GM18507 (cell line): ENCODE results near the gene IL6R.
"Not testable (repeated sequence)": the region's sequence is repeated elsewhere in the genome, so short reads cannot be mapped to it uniquely, and the experiment has no call there.

Source experiments
- DNase-seq: peaks from one replicate; pipeline ENCODE4 v3.0.0; 2011; ENCODE audit warnings: low read depth; ENCODE audit not compliant: insufficient read length; ENCODE audit errors: extremely low spot score
- FAIRE-seq: peaks from 2 replicates; lab custom pipeline; 2011; peaks lifted over from hg19 to GRCh38; lab: Jason Lieb, UNC

The IL6R gene

DNA sequence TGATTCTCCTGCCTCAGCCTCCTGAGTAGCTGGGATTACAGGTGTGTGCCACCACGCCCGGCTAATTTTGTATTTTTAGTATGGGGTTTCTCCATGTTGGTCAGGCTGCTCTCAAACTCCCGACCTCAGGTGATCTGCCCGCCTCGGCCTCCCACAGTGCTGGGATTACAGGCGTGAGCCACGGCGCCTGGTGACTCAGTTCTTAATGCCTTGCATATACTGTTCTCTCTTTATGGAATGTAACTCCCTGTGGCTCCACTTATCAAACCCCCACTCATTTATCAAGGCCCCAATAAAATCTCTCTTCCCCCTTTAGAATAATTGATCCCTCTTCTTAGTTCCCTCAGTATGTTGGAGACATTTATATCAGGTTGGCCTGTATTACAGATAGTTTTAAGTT is 16.9 kb downstream of the IL6R start:
- not testable (repeated sequence) for DNase-seq, FAIRE-seq

DNA sequence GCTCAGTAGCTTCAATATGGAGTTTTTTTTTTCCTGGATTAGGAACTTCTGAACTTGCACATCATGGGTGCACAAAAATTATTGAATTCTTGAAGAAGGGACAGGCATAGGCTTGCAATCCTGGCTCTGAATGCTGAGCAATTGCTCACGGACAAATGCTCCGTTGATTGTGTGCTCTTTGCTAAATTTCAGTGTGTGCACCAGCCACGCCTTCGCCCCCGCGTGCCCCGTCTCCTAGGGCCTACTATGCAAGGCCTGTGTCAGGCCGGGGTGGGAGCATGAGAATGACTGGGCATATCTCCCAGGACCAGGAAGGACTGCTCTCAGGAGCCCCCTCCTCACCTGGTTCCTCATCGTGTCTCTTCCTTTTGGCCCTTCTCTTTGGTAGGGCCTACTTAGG is 17.4 kb downstream of the IL6R start:
- FAIRE-seq (no peak), DNase-seq (no peak)

DNA sequence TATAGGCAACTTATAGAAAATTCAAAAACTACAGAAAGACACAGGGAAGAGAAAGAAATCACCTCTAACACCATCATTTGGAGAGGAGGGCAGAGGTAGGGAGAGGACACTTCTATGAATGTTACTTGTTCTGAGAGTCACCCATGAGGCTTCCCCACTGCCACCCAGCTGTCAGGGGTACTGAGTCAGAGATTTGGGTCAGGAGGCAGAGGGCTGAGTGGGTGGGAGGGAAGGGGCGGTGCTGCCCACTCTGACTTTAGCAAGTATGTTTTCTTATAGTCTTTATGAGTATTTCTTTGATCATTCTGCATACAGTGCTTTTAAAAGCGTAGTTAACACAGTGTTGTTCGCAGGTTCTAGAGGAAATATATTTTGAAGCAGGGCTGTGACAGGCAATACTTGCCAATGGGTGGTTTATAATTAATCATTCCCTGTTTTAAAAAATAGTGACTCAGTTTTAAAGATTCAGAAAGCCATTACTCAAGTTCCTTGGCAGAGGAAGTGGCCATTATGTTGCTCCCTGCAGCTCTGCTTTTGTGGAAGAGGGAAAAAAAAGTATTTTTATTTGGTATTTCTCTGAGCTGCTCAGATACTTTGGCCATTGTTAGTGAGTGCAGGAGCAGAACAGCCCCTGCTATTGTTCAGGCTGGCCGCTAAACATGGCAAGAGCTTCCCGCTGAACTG is 18.3 kb downstream of the IL6R start:
- no peak for FAIRE-seq
- DNase-seq: no peak

DNA sequence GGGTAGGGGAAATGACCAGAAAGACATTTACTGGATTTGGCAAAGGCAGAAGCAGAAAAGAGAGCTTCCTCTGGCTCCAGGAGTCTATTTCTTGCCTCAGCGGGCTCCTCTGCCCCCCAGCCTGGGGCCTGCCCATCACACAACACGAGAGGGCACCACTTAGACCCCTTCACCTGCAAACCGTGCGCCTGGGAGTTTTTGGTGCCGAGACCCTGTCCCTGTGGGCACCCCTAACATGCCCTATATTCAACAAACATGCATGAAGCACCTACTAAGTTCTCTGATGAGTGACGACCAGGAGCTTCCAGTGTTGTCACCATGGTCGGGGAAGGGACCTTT is 18.8 kb downstream of the IL6R start:
- DNase-seq (no peak), FAIRE-seq (no peak)

DNA sequence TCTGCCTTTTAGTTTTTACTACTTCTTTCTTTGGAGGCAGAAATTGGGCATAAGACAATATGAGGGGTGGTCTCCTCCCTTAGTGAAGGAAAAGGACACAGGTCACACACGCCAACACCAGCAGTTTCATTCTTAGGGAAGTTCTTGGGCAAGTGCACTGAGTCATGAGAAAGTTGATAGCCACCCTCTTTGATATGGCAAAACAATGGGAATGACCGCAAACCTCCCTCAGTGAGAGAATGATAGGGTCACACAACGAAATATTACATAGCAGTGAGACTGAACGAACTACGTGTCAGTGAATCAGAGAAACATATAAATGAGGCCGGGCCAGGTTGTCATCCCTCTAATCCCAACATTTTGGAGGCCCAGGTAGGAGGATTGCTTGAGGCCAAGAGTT is 20.0 kb downstream of the IL6R start:
- FAIRE-seq (no peak), DNase-seq (no peak)

DNA sequence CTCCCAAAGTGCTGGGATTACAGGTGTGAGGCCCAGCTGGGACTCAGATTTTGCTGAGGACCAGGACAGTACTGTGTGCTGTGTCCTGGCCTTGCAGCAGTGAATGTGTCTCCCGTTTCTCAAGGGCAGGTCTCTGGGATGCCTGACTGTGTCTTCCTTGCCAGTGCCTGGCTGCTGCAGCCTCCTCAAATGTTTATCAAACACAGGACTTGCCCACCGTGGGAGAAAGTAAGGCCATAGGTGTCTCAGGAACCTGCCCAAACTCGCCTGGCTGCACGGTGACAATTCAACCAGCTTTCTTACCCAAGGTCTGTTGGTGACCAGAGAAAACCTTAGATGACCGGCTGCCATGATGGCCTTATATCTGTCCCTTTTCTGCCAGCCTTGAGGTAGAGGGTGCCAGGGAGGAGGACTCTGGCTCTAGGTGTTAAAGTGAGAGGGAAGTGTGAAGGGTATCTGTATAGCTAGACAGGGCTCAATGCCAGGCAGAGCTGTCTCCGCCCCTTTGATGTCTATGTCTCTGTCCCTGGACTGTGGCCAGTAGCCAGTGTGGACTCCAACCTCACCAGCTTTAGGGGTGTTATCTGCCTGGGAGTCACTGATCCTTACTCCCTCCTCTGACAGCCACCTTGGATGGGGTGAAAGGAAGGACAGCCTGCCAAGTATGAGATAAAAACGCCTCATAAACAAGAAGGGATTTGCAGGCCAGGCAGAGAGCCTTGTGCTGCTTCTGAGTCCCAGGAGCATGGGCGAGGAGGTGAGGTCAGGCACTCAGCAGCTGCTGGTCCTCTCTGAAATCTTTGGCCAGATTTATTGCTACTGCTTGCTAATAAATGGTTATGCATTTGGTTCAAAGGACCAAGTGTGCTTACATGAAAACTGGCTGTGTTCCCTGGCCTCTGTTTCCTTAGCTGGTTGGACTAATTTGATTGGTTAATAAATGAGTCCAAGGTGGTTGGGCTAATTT is 22.3 kb downstream of the IL6R start:
- DNase-seq (no peak), FAIRE-seq (no peak)

DNA sequence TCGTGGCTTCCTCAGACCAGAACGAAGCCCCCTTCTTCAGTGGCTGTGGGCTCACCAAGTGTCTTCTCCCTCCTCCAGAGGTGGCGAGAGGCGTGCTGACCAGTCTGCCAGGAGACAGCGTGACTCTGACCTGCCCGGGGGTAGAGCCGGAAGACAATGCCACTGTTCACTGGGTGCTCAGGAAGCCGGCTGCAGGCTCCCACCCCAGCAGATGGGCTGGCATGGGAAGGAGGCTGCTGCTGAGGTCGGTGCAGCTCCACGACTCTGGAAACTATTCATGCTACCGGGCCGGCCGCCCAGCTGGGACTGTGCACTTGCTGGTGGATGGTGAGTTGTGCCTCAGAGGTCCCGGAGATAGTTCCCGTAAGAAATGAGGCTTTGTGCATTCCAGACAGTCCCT is 24.0 kb downstream of the IL6R start:
- DNase-seq: no peak
- no peak for FAIRE-seq

DNA sequence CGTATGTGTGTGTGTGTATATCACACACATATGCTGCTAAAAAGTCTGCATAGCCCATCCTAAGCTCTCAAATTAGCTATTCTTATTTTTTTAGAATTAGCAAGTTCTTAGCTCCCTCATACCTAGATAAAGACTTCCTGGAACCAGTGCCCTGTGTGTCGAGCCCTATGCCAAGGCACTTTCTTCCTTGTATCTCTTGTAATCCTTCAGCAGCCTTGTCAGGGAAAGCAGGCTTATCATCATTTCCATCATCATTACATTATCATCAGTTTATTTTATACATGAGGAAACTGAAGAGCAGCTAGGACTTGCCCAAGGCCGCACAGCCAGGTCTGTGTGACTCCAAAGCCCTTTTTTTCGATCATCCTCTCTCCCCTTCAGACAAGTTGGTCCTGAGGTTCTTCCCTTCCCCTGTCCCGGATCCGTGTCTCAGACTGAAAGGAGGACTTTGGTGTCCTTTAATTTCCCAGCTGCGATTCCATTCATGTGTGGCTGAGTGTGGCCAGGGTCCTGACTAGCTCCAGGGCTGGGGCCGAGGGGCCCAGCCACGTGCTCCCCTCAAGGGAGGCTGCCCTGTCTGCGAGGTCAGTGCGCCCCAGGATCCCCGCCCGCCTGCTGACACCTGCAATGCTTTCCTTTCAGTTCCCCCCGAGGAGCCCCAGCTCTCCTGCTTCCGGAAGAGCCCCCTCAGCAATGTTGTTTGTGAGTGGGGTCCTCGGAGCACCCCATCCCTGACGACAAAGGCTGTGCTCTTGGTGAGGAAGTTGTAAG is 24.9 kb downstream of the IL6R start:
- FAIRE-seq: no peak
- no peak for DNase-seq

DNA sequence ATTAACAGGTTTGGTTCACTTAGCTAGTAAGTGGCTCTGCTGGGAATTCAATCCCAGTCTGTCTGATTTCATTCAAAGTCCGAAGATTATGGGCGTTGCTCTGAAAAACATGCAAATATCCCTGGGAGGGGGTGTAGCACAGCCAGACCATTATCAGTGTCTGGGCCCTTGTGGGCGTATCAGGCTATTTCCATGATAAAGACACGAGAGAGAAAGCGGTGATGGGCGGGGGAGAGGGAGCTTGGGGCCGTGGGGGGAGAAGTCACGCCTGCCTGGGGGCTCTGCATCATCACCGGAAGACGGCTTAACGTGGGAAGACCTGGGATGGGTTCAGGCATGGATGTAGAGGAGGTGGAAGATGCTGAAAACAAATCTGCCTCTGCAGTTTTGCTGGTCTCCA is 25.8 kb downstream of the IL6R start:
- FAIRE-seq: no peak
- no peak for DNase-seq

DNA sequence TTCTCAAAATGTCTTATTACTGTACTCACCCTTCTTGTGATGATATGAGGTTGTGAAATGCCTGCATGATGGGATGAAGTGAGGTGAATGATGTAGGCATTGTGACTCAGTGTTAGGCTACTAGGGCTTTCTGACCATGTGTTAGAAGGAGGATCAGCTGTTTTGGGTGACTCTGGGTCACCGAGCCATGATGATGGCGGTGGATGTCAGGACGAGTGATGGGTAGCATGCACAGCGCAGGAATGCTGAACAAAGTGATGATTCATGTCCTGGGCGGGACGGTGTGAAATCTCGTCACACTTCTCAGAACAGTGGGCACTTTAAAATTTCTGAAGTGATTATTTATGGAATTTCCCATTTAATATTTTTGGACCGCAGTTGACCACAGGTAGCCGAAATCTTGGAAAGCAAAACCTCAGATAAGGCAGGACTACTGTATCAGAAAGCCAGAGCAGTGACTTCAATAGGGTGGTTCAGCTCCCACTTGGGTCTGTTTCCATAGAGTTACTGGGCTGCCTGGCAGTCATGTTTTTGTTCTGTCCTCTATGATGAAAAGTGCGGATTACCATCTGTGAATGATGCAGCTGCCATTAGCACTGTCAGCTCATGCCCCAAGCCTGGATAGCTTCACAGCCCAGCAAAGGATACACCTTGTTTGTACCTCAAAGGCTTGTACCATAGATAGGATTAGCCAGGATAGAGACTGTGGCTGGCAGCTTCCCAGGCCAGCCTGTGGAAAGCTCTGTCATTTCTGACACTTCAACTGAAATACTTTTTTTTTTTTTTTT is 26.6 kb downstream of the IL6R start:
- DNase-seq: no peak
- FAIRE-seq: no peak

DNA sequence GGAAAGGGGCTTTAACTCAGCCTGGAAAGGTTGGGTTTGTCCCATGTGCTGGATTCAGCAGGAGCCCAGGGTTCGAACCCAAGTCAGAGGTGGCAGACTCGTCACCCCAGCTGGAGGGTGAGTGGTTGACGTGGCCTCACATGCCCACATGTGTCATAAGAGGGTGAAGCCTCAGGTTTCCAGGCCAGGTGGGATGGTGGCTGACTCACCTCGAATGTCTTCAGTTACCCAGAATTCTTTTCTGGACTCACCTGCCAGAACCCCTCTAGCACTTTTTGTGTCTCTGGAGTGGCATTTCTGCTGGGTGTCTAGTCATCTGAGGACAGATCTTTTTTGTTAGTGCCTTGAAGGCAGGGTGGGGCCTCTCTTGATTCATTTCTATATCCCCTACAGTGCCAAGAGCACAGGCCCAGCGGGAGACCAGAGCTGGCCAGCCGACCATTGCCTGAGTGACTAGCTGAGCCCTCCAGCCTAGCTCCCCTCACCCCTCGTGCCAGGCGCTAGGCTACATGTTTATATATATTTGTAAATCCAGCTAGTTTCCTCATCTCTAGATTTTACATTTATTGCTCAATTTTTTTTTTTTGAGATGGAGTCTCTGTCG is 28.1 kb downstream of the IL6R start:
- no peak for DNase-seq
- FAIRE-seq: no peak

DNA sequence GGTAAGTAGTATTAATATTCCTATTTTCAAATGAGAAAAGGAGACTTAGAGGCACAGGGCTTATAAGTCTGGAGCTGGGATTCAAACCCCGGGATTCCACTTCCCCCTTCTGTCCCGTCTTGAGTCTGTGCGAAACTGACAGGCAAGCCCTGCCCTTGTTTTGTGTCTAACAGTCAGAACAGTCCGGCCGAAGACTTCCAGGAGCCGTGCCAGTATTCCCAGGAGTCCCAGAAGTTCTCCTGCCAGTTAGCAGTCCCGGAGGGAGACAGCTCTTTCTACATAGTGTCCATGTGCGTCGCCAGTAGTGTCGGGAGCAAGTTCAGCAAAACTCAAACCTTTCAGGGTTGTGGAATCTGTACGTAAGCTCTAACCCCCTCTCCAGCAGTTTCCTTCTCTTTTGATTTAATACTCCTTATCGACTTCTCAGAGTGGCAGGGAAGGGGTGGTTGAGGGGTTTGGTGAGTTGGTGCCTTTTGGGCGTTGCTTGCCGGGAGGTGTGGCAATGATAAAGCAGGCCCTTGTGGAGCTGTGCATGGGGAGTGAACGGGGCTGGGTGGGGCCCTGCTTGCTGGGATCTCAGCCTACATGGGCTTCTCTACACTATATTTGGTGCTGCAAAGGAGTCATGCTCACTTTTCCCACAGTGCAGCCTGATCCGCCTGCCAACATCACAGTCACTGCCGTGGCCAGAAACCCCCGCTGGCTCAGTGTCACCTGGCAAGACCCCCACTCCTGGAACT is 29.4 kb downstream of the IL6R start:
- no peak for FAIRE-seq
- no peak for DNase-seq

DNA sequence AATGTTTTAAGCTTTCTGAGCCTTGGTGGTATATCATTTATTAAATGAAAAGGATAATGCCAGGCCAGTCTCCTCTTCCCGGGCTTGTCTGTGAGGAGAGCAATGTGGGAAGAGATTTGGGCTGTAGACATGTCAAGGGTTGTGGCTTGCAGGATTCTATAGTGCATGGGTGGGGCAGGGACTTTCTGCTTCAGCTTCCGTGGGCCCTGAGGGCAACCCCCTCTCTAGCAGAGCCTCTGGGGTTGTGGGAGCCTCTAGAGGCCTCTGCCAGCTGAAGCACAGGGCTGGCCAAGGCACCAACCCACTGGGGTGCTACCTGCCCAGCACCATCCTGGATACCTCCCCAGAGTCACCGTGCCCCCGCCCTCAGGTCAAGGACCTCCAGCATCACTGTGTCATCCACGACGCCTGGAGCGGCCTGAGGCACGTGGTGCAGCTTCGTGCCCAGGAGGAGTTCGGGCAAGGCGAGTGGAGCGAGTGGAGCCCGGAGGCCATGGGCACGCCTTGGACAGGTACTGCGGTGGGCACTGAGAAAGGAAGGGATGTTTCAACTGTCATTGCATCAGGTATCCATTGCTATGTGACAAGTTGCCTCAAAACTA is 30.6 kb downstream of the IL6R start:
- FAIRE-seq: no peak

DNA sequence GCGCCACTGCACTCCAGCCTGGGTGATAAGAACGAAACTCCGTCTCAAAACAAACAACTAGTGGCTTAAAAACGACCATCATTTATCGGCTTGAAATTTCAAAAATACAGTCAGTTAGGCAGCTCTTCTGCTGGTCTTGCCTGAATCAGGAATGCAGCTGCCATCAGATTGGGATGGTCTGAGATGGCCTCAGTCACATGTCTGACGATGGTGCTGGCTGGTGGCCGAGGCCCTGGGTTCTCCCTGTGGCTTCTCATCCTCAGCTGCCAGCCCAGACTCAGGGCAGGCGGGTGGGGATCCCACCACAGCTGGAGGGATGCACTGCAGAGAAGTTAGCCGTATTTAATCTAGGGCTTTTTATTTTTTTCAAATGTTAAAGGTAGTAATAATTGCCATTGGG is 31.3 kb downstream of the IL6R start:
- DNase-seq (no peak), FAIRE-seq (no peak)

More for the DNA sequence above, 30.6 kb downstream of the IL6R start:
- DNase-seq: no peak

DNA sequence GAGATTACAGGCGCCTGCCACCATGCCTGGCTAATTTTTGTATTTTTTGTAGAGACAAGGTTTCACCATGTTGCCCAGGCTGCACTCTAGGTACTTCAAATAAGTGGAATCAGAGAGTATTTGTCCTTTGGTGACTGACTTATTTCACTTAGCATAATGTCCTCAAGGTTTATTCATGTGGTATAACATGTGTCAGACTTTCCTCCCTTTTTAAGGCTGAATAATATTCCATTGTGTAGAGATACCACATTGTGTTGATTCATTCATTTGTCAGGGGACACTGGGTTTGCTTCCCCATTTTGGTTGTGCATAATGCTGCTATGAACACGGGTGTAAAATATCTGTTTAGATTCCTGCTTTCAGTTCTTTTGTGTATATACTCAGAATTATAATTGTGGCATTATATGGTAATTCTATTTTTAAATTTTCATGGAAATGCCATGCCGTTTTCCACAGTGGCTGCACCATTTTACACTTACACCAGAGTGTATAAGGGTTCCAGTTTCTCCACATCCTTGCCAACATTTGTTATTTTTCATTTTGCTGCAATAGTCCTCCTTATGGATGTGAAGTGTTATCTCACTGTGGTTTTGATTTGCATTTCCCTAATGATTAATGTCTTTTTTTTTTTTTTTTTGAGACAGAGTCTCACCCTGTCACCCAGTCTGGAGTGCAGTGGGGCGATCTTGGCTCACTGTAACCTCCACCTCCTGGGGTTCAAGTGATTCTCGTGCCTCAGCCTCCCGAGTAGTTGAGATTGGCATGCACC is 35.1 kb downstream of the IL6R start:
- peak; percentile 46 for FAIRE-seq
- DNase-seq: no peak

DNA sequence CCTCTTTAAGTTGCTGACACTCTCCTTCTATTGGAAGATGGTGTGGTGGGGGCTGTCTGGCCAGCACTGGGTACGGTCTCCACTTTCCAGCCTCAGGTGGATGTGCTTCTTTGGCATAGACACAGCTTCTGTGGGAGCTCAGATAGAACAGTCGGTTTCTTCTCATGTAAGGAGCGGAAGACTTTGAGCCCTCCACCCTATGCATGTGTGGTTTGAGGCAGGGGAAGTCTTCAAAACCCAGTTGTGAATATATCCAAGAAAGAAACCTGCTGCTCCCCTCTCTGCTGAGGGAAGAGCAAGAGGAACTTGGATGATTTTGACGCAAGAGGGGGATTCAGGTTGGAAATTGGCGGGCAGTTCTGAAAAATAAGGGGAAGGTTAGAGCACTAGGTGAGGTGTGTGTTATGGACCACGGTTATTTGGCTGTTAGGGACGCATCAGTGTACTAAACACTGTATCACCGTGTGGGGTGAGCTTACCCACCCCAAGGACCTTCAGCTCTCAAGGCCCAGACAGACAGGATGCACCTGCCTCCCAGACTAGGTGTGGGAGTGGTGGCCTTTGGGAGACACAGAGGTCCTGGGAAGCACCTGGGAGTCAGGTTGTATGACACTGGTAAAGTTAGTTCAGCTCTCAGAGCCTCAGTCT is 36.2 kb downstream of the IL6R start:
- FAIRE-seq: no peak

More for the DNA sequence above, 36.2 kb downstream of the IL6R start:
- no peak for DNase-seq
